GM18861 (cell line): ENCODE measurements around the gene ECM1.

Experiments used
- ATAC-seq: cut with Tn5 transposase; IDR thresholded peaks from one replicate; pipeline ENCODE4 v1.9.1; 2021; ENCODE audit not compliant: unreplicated experiment

ECM1 gene

GRCh38 chr1:150543500-150544143 is 35.7 kb downstream of the ECM1 start:
- ATAC-seq, result no peak

GRCh38 chr1:150544204-150544603 is 36.3 kb downstream of the ECM1 start:
- ATAC-seq, result no peak

- ATAC-seq, result no peak
These were observed 37.6 kb downstream of the ECM1 start for GRCh38 chr1:150545486-150546032.

GRCh38 chr1:150546294-150546937 is 38.5 kb downstream of the ECM1 start:
- no peak for ATAC-seq

GRCh38 chr1:150548324-150548631 is 40.4 kb downstream of the ECM1 start:
- ATAC-seq, result no peak

GRCh38 chr1:150548632-150549495 is 41.0 kb downstream of the ECM1 start, which contains the start of gene ADAMTSL4:
ADAMTSL4 (plus strand) TSS chr1:150549408; CDS start chr1:150552289, 2,881 bp downstream.
- ATAC-seq, result no peak

- ATAC-seq, result no peak
These were observed 41.8 kb downstream of the ECM1 start for GRCh38 chr1:150549496-150550221.

GRCh38 chr1:150550222-150551050 is 42.5 kb downstream of the ECM1 start:
- ATAC-seq, result no peak

- no peak for ATAC-seq
These were observed 43.3 kb downstream of the ECM1 start for GRCh38 chr1:150551051-150551783.

- no peak for ATAC-seq
These were observed 43.8 kb downstream of the ECM1 start for GRCh38 chr1:150551784-150552127.

- ATAC-seq, result no peak
These were observed 44.4 kb downstream of the ECM1 start for GRCh38 chr1:150552128-150552910.

- ATAC-seq, result no peak
These were observed 45.0 kb downstream of the ECM1 start for GRCh38 chr1:150552911-150553289.

GRCh38 chr1:150553392-150554085 is 45.6 kb downstream of the ECM1 start:
- no peak for ATAC-seq

- no peak for ATAC-seq
These were observed 46.2 kb downstream of the ECM1 start for GRCh38 chr1:150554086-150554452.

GRCh38 chr1:150555198-150555970 is 47.5 kb downstream of the ECM1 start:
- no peak for ATAC-seq

GRCh38 chr1:150555971-150556865 is 48.3 kb downstream of the ECM1 start:
- no peak for ATAC-seq
